Epithelial cell of proximal tubule (primary cell): ENCODE results near the gene ADIG. TPM values are rescaled to one million over a fixed set of nuclear protein-coding genes. Genes with fewer than 3 reads are reported as not detected.

Experiments
- DNase-seq: peaks from one replicate; pipeline ENCODE4 v3.0.0-alpha.2; 2011; ENCODE audit warnings: low read depth
- H3K4me3 ChIP-seq: 2 replicates; pipeline ENCODE4 v1.5.1; 2011; ENCODE audit warnings: low read depth, mild to moderate bottlenecking, low read length
- total RNA-seq: library from RNA; depleted of rRNA; stranded (reverse); fragments of >200 nt; gene quantifications from 2 replicates; pipeline ENCODE4 v1.2.3, GENCODE V29; 2015
- TF ChIP-seq, protein P1 (sequence below): conservative IDR thresholded peaks from 2 replicates; pipeline ENCODE4 v1.5.1; 2012; ENCODE audit warnings: low read depth, mild to moderate bottlenecking, low read length

The ADIG gene
- total RNA-seq, 1 donor from 2014 or later = not detected

DNA sequence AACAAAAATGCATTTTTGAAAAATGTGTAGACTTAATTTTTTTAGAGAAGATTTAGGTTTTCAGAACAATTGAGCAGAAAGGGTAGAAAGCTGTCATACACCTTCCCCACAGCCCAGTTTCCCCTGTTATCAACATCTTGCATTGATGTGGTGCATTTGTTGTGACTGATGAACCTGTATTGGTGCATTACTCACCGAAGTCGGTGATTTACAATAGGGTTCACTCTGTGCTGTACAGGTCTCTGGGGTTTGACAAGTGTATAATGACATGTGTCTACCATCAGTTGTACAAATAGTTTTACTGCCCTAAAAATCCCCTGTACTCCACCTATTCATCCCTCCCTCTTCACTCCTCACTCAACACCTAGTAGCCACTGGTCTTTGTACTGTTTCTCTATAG lies 23.8 kb upstream of the ADIG start:
- no peak overlapping the region for H3K4me3 ChIP-seq
- TF ChIP-seq, protein P1, sequence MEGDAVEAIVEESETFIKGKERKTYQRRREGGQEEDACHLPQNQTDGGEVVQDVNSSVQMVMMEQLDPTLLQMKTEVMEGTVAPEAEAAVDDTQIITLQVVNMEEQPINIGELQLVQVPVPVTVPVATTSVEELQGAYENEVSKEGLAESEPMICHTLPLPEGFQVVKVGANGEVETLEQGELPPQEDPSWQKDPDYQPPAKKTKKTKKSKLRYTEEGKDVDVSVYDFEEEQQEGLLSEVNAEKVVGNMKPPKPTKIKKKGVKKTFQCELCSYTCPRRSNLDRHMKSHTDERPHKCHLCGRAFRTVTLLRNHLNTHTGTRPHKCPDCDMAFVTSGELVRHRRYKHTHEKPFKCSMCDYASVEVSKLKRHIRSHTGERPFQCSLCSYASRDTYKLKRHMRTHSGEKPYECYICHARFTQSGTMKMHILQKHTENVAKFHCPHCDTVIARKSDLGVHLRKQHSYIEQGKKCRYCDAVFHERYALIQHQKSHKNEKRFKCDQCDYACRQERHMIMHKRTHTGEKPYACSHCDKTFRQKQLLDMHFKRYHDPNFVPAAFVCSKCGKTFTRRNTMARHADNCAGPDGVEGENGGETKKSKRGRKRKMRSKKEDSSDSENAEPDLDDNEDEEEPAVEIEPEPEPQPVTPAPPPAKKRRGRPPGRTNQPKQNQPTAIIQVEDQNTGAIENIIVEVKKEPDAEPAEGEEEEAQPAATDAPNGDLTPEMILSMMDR = no peak
- DNase-seq = no peak

DNA sequence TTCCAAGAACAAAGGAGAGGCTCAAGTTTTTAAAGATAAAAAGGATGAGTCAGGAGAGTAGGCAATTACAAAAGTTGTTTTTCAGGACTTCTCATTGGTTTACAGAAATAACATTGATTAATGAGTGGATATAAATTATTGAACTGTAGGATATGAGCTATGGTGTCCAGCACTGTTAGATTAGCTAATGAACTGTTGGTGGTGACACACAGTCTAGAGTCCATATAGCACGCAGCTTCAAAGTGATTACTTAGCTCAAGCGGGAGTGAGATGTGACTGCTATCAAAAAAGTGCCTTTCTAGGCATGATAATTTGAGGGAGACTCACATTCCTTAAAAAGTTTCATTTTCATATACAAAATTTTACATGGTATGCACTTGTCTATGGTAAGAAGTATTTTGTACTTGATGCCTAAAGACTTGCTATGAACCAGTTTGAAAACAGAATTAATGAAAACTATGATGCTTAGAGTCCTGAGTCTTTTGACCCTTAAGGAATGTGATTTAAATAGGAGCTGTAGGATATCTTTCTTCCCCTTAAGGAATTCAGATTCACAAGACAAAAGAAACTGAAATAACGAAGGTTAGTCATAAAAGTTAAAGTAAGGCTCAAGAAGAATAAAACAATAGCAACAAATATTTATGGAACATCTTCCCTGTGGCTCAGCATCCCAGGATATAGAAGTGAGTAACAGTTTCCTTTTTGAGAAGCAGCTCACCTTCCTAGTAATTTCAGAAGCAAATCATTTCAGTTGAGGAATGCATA lies 22.2 kb upstream of the ADIG start:
- H3K4me3 ChIP-seq = no peak overlapping the region

DNA sequence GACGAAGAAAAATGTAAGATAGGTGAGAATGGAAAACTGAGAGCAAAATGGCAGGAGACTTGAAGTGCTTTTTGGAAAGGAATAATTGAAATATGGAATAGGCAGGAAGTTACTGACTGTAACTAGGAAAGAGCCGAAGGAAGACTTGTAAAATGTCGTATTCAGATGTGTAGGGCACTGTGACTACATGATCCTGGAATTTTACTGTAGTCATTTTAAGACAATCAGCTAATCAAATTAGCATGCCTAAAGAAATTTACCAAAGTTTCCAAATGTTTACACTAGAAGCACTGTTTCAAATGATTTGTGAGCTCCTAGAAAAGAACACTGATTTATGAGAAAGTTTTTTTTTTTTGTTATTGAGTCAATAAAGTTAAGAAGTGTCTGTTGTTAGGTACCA lies 21.2 kb upstream of the ADIG start:
- no peak overlapping the region for H3K4me3 ChIP-seq
- TF ChIP-seq, protein P1 = no peak
- DNase-seq = no peak

More for the DNA sequence above, 22.2 kb upstream of the ADIG start:
- DNase-seq = no peak
- TF ChIP-seq, protein P1 = no peak

DNA sequence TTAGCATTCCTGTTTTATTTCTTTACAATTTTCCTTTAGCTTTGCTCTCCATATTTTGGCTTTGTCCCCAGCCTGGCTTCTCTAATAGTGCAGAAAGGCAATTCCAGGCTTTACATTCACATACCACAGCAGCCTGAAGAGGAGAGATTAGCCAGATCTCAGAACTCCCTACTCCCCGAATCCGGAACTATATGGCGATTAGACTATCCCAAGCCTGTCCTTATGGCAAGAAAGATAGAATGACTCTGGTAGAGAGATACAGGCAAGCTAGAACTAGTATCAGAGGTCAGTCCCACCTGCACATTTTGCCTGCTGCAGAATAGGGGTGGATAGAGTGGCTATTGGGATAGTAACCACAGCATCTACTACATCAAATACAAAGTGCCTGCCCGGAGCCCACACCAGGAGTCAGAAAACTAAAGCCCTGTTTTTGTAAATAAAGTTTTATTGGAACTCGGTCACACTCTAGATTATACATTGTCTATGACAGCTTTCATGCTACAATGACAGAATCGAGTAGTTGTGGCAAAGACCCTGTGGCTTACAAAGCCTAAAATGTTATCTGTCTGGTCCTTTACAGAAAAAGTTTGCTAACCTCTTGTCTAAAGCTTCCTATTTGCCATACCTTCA lies 17.1 kb upstream of the ADIG start:
- TF ChIP-seq, protein P1 = no peak
- no peak for DNase-seq
- no peak overlapping the region for H3K4me3 ChIP-seq

DNA sequence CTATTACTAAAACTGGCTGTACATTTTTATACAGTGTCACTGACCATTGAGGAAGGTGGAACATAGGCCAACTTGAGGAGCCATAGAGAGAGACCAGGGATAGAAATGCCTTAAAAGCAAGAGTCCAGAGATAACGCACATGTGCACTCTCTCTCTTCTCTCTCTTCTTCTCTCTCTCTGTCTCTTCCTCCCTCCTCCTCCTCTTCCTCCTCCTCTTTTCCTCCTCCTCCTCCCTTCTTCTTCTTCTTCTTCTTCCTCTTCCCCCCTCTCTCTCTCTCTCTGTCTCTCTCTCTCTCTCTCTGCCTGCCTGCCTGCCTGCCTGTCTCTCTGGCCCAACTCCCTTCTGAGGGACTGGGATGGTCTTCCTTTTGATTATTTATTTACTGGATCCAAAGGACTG lies 16.3 kb upstream of the ADIG start:
- TF ChIP-seq, protein P1 = no peak
- DNase-seq = no peak
- no peak overlapping the region for H3K4me3 ChIP-seq

DNA sequence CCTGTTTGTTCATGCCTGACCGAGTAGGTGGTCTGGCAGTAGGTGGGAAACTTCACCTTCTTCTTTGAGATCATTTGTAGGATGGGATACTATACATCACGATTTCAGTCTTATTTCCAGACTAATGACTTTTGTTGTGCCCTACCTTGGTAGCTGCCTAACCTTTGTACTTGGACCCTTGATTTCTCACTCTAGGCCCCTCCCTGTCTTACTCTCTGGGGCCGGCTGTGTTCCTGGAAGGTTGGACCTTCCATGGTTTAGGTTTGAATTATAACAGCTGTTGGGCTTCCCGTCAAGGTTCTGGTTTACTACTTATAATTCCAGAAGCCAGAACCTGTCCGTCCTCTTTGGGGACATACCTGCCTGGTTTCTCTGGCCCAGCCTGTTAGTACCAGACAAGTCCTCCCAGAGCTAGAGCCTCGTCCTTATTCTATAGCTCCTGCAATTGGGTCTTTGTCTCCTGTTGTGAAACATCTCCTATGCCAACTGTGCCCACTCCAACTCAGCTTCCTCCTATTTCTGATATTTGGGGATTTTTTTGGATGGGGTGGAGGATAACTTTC lies 14.9 kb upstream of the ADIG start:
- H3K4me3 ChIP-seq = no peak overlapping the region
- TF ChIP-seq, protein P1 = no peak
- DNase-seq = no peak
